GM19468 (cell line): ENCODE measurements around the gene NOS2.

Source experiments
- ATAC-seq: cut with Tn5 transposase; IDR thresholded peaks from one replicate; pipeline ENCODE4 v1.9.1; 2021; ENCODE audit warnings: mild to moderate bottlenecking, moderate library complexity, moderate number of reproducible peaks; ENCODE audit not compliant: unreplicated experiment; ENCODE audit errors: extremely low read depth

The NOS2 gene

GRCh38 chr17:27821318-27821717, 21.0 kb upstream of the NOS2 start:
- ATAC-seq, result no peak

- ATAC-seq, result no peak
Observed at GRCh38 chr17:27819145-27819544, 18.8 kb upstream of the NOS2 start.

GRCh38 chr17:27818401-27819105, 18.2 kb upstream of the NOS2 start:
- no peak for ATAC-seq

GRCh38 chr17:27817731-27818130, 17.4 kb upstream of the NOS2 start:
- ATAC-seq, result no peak

GRCh38 chr17:27816946-27817345, 16.6 kb upstream of the NOS2 start:
- ATAC-seq, result no peak

GRCh38 chr17:27811961-27812360, 11.6 kb upstream of the NOS2 start:
- no peak for ATAC-seq

- no peak for ATAC-seq
Observed at GRCh38 chr17:27810902-27811557, 10.7 kb upstream of the NOS2 start.

- no peak for ATAC-seq
Observed at GRCh38 chr17:27810211-27810901, 10.0 kb upstream of the NOS2 start.

GRCh38 chr17:27809555-27809954, 9.2 kb upstream of the NOS2 start:
- no peak for ATAC-seq

- no peak for ATAC-seq
Observed at GRCh38 chr17:27808628-27809027, 8.3 kb upstream of the NOS2 start.

GRCh38 chr17:27807567-27808470, 7.5 kb upstream of the NOS2 start:
- peak; percentile 65 for ATAC-seq

- ATAC-seq, result peak; percentile 34
Observed at GRCh38 chr17:27805520-27806146, 5.3 kb upstream of the NOS2 start.

GRCh38 chr17:27804113-27804512, 3.8 kb upstream of the NOS2 start:
- ATAC-seq, result no peak

GRCh38 chr17:27802962-27803680, 2.8 kb upstream of the NOS2 start:
- ATAC-seq, result no peak

- ATAC-seq, result no peak
Observed at GRCh38 chr17:27802033-27802432, 1.7 kb upstream of the NOS2 start.

- ATAC-seq, result no peak
Observed at GRCh38 chr17:27798376-27798775, 2.0 kb downstream of the NOS2 start.

GRCh38 chr17:27797390-27798091, 2.8 kb downstream of the NOS2 start:
- ATAC-seq, result no peak

GRCh38 chr17:27793906-27794569, 6.3 kb downstream of the NOS2 start:
- ATAC-seq, result no peak
